WERI-Rb-1 (cell line): ENCODE measurements around the gene KLRC2.
"Not testable (repeated sequence)": the region's sequence is repeated elsewhere in the genome, so short reads cannot be mapped to it uniquely, and the experiment has no call there.

Experiments
- DNase-seq: peaks from one replicate; pipeline ENCODE4 v3.0.0-alpha.2; 2020
- H3K27ac ChIP-seq: fragments of 250-450 bp; sonication (Bioruptor Pico); 2 replicates; pipeline ENCODE4 v1.5.1; 2020; ENCODE audit warnings: mild to moderate bottlenecking, moderate library complexity
- H3K27me3 ChIP-seq: fragments of 250-450 bp; sonication (Bioruptor Pico); 2 replicates; pipeline ENCODE4 v1.5.1; 2021; ENCODE audit warnings: mild to moderate bottlenecking, low read depth, moderate library complexity; ENCODE audit not compliant: insufficient read depth, severe bottlenecking
- H3K36me3 ChIP-seq: fragments of 250-450 bp; sonication (Bioruptor Pico); 2 replicates; pipeline ENCODE4 v1.5.1; 2020; ENCODE audit warnings: mild to moderate bottlenecking, moderate library complexity
- H3K4me3 ChIP-seq: 2 replicates; pipeline ENCODE4 v1.5.1; 2011; ENCODE audit warnings: low read depth, mild to moderate bottlenecking, control low read depth, low read length
- H3K9me3 ChIP-seq: fragments of 250-450 bp; sonication (Bioruptor Pico); 2 replicates; pipeline ENCODE4 v1.5.1; 2021; ENCODE audit warnings: mild to moderate bottlenecking, moderate library complexity; ENCODE audit not compliant: severe bottlenecking
- TF ChIP-seq, protein P1 (sequence below): IDR thresholded peaks from 2 replicates; pipeline ENCODE4 v1.5.1; 2011; ENCODE audit warnings: low read depth, mild to moderate bottlenecking, control low read depth, inconsistent platforms, low read length

Gene KLRC2

DNA sequence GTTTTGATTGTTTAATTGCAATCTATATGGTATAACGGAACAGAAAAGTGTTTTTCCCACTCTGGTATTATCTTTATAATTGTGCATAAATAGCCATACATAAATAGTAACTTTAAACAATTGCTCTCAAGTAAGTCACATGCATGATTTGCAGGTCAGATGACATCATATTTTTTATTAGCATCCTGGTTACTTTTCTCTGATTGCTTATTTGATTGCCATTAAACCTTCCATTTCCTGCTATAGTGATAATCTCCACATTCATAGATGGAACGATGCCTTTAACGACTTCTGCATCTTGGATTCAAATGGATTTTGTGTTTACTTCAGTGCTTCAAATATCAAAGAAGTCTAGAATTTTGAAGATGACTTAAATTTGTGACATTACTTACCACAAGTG is 42.5 kb downstream of the KLRC2 start:
- H3K27me3 ChIP-seq = no peaks in the 10 kb centered on the region
- no peaks in the 10 kb centered on the region for H3K9me3 ChIP-seq
- no peak for DNase-seq
- TF ChIP-seq, protein P1, sequence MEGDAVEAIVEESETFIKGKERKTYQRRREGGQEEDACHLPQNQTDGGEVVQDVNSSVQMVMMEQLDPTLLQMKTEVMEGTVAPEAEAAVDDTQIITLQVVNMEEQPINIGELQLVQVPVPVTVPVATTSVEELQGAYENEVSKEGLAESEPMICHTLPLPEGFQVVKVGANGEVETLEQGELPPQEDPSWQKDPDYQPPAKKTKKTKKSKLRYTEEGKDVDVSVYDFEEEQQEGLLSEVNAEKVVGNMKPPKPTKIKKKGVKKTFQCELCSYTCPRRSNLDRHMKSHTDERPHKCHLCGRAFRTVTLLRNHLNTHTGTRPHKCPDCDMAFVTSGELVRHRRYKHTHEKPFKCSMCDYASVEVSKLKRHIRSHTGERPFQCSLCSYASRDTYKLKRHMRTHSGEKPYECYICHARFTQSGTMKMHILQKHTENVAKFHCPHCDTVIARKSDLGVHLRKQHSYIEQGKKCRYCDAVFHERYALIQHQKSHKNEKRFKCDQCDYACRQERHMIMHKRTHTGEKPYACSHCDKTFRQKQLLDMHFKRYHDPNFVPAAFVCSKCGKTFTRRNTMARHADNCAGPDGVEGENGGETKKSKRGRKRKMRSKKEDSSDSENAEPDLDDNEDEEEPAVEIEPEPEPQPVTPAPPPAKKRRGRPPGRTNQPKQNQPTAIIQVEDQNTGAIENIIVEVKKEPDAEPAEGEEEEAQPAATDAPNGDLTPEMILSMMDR = no peak
- H3K4me3 ChIP-seq = no peak overlapping the region
- H3K36me3 ChIP-seq = no peaks in the 10 kb centered on the region
- H3K27ac ChIP-seq = no peak overlapping the region

DNA sequence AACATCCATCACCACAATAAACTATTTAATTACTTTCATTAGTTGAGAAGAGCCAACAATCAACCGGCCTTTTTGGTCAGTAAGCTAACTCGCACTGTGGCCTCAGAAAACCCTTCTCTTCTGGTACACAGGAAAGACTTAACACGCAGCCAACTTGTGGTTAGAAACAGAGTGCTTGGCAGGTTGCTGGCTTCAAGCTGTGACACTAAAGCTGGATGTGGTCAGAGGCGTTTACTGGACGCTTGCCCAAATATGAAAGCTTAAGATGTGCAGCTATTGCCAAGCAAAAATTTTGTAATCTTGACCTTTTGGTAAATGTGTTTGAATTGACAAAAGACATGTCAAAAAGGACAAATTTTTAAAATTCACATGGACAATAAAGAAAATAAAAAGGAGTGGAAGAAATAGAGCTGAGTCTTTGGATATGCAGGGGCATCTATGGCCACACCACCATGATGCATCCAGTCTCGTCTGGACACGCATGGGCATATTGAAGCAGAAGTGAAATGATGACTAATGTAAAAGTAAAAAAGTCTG is 43.3 kb downstream of the KLRC2 start:
- Histone ChIP-seq H3K27ac (no peak overlapping the region), H3K9me3 (no peaks in the 10 kb centered on the region), H3K36me3 (no peaks in the 10 kb centered on the region), H3K4me3 (no peak overlapping the region), H3K27me3 (no peaks in the 10 kb centered on the region)
- no peak for DNase-seq
- TF ChIP-seq, protein P1 = no peak

GRCh38 chr12:10390991-10391390 is 44.8 kb downstream of the KLRC2 start:
- H3K27me3 ChIP-seq, H3K4me3 ChIP-seq, H3K36me3 ChIP-seq, H3K9me3 ChIP-seq, H3K27ac ChIP-seq, DNase-seq: not testable (repeated sequence)

- DNase-seq = no peak
- TF ChIP-seq, protein P1 = no peak
- no peaks in the 10 kb centered on the region for H3K9me3 ChIP-seq
- no peak within 1 kb of the TSS for H3K4me3 ChIP-seq
- no peaks in the 10 kb centered on the region for H3K36me3 ChIP-seq
- no peak within 1 kb of the TSS for H3K27ac ChIP-seq
- no peaks in the 10 kb centered on the region for H3K27me3 ChIP-seq
Measured at GRCh38 chr12:10389904-10390303, 45.9 kb downstream of the KLRC2 start, which contains the start of gene KLRK1. Gene KLRK1 (minus strand): TSS chr12:10390041. CDS start chr12:10388810, 1,231 bp downstream.

DNA sequence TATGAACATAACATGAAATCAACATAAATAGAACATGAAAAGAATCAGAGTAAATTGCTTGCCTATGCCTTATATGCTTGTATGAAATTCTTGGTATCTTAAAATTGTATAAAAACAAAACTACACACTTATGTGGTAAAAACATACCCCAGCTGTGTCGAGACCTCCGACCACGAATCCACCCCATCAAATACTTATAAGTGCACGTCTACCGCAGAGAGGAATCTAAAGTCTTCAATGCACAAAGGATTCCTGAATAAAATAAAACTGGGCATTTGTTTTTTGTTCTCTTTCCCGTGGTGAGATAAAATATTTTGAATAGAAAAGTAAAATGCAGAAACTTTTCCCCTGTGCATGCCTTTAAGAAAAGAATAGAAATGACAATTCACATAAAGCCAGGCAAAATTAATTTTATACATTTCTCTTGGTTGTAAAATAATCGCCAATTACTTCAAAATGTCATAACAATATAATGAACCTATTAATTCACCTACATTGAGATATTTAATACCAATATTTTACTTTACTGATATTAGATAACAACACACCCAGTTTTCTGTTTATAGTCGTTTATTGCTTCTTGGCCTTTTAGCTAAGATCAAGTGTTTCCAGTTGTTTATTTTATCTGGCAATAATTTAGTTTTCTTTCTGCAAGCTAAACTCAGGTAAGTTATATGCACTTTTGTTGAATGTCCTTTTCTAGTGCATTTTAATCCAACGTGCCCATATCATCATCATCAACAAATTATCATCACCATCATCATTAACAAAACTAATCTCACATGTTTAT is 47.0 kb downstream of the KLRC2 start:
- Histone ChIP-seq H3K4me3 (no peak overlapping the region), H3K27me3 (no peaks in the 10 kb centered on the region), H3K36me3 (no peaks in the 10 kb centered on the region), H3K27ac (no peak overlapping the region), H3K9me3 (no peaks in the 10 kb centered on the region)
- TF ChIP-seq, protein P1 = no peak
- DNase-seq = no peak

DNA sequence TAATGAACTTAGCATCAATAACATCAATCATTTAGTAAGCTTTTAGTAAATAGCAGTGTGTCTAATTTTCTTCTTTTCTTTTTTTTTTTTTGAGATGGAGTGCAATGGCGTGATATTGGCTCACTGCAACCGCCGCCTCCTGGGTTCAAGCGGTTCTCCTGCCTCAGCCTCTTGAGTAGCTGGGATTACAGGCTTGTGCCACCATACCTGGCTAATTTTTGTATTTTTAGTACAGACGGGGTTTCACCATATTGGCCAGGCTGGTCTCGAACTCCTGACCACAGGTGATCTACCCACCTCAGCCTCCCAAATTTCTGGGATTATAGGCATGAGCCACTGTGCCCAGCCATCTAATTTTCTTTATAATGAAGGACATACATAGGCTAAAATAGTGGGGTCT is 48.3 kb downstream of the KLRC2 start:
- DNase-seq, H3K27ac ChIP-seq, H3K27me3 ChIP-seq, H3K4me3 ChIP-seq, H3K36me3 ChIP-seq, H3K9me3 ChIP-seq: not testable (repeated sequence)

GRCh38 chr12:10386857-10387256 is 49.0 kb downstream of the KLRC2 start:
- TF ChIP-seq, protein P1 = no peak
- Histone ChIP-seq H3K27me3 (no peaks in the 10 kb centered on the region), H3K4me3 (no peak overlapping the region), H3K27ac (no peak overlapping the region), H3K36me3 (no peaks in the 10 kb centered on the region), H3K9me3 (no peaks in the 10 kb centered on the region)
- no peak for DNase-seq
